Keratinocyte (primary cell): ENCODE measurements around the gene PARD3. TPM values are rescaled to one million over a fixed set of nuclear protein-coding genes. Genes with fewer than 3 reads are reported as not detected.

Experiments used
- DNase-seq: peaks from one replicate; pipeline ENCODE4 v3.0.0-alpha.2; 2011; ENCODE audit warnings: low read depth, missing footprints, low spot score
- FAIRE-seq: peaks from 2 replicates; lab custom pipeline; 2011; peaks lifted over from hg19 to GRCh38; lab: Jason Lieb, UNC
- H2AFZ ChIP-seq: 2 replicates; pipeline ENCODE4 v1.6.0; 2012; ENCODE audit warnings: low read length, control low read depth, inconsistent platforms; ENCODE audit not compliant: control insufficient read depth
- H3K27ac ChIP-seq: 2 replicates; pipeline ENCODE4 v1.5.1; 2011; ENCODE audit warnings: low read length; ENCODE audit not compliant: control insufficient read depth, insufficient read depth
- H3K27me3 ChIP-seq: 3 replicates; pipeline ENCODE4 v1.6.0; 2011; ENCODE audit warnings: low read length; ENCODE audit not compliant: control insufficient read depth, insufficient read depth; ENCODE audit errors: extremely low read depth
- H3K36me3 ChIP-seq, 2 experiments: 2 replicates in 1 of 2; 3 replicates in 1 of 2; pipeline ENCODE4 v1.5.1; 2011; ENCODE audit warnings: low read length in 2 of 2, mild to moderate bottlenecking in 1 of 2; ENCODE audit not compliant: control insufficient read depth in 2 of 2, insufficient read depth in 2 of 2; ENCODE audit errors: extremely low read depth in 1 of 2
- H3K4me1 ChIP-seq: 3 replicates; pipeline ENCODE4 v1.5.1; 2011; ENCODE audit warnings: low read length; ENCODE audit not compliant: control insufficient read depth, insufficient read depth; ENCODE audit errors: extremely low read depth
- H3K4me2 ChIP-seq: 3 replicates; pipeline ENCODE4 v1.6.0; 2011; ENCODE audit warnings: low read depth, low read length; ENCODE audit not compliant: control insufficient read depth, insufficient read depth; ENCODE audit errors: extremely low read depth
- H3K4me3 ChIP-seq, 3 experiments: fragments of 200-600 bp in 1 of 3; sonication (generic) in 1 of 3; 2 replicates in 2 of 3; 3 replicates in 1 of 3; pipeline ENCODE4 v1.5.1; 2011 to 2016; ENCODE audit warnings: low read length in 3 of 3, mild to moderate bottlenecking in 3 of 3, control low read depth in 2 of 3, inconsistent platforms in 1 of 3, low read depth in 1 of 3, mixed read lengths in 1 of 3, mixed run types in 1 of 3, moderate library complexity in 1 of 3; ENCODE audit not compliant: control insufficient read depth in 2 of 3, insufficient read depth in 2 of 3; ENCODE audit errors: extremely low read depth in 1 of 3
- H3K79me2 ChIP-seq: 2 replicates; pipeline ENCODE4 v1.6.0; 2012; ENCODE audit warnings: low read length; ENCODE audit not compliant: control insufficient read depth, insufficient read depth
- H3K9ac ChIP-seq: 3 replicates; pipeline ENCODE4 v1.6.0; 2011; ENCODE audit warnings: low read length; ENCODE audit not compliant: control insufficient read depth, insufficient read depth; ENCODE audit errors: extremely low read depth
- H3K9me1 ChIP-seq: 3 replicates; pipeline ENCODE4 v1.6.0; 2011; ENCODE audit warnings: low read length; ENCODE audit not compliant: control insufficient read depth, insufficient read depth; ENCODE audit errors: extremely low read depth
- H3K9me3 ChIP-seq: 2 replicates; pipeline ENCODE4 v1.5.1; 2012; ENCODE audit warnings: low read depth, low read length; ENCODE audit not compliant: control insufficient read depth
- H4K20me1 ChIP-seq: 3 replicates; pipeline ENCODE4 v1.6.0; 2011; ENCODE audit warnings: low read length; ENCODE audit not compliant: control insufficient read depth, insufficient read depth; ENCODE audit errors: extremely low read depth
- CTCF ChIP-seq, 3 experiments: IDR thresholded peaks in 1 of 3; conservative IDR thresholded peaks in 1 of 3; optimal IDR thresholded peaks in 1 of 3; 2 replicates in 2 of 3; 3 replicates in 1 of 3; pipeline versions ENCODE3 to v1.5.1; 2011; ENCODE audit warnings: low read length in 3 of 3, mild to moderate bottlenecking in 3 of 3, moderate library complexity in 2 of 3, control low read depth in 1 of 3, inconsistent platforms in 1 of 3; ENCODE audit not compliant: insufficient read depth in 2 of 3; ENCODE audit errors: extremely low read depth in 1 of 3
- EZH2 ChIP-seq: IDR thresholded peaks from one replicate; pipeline ENCODE4 v1.6.1; 2012; ENCODE audit warnings: inconsistent platforms, mild to moderate bottlenecking, low read length, moderate library complexity
- dilution Hi-C: fragments of 300-500 bp; cut with MboI; formaldehyde crosslinking; loops from one replicate; pipeline ENCODE4 v1.7.0; 2020; ENCODE audit warnings: low sequenced_read_pairs; ENCODE audit not compliant: extremely low pct_ligation_motif_present
- polyA plus RNA-seq, 5 experiments: library from polyadenylated mRNA; depleted of rRNA in 3 of 5; stranded (reverse) in 3 of 5; stranded (forward) in 1 of 5; unstranded in 1 of 5; fragments of >200 nt; gene quantifications; 1 replicate in 1 of 5; 2 replicates in 3 of 5; 3 replicates in 1 of 5; pipeline versions ENCODE4 v1.2.1 to v1.2.3, GENCODE V29; 2011 to 2012; ENCODE audit warnings: missing spikeins in 2 of 5, low read depth in 1 of 5, low replicate concordance in 1 of 5

The PARD3 gene
- polyA plus RNA-seq, 1 donor (not counting 4 experiments of a cell fraction or from before 2014, with no cell fraction given): 46.4 TPM

DNA sequence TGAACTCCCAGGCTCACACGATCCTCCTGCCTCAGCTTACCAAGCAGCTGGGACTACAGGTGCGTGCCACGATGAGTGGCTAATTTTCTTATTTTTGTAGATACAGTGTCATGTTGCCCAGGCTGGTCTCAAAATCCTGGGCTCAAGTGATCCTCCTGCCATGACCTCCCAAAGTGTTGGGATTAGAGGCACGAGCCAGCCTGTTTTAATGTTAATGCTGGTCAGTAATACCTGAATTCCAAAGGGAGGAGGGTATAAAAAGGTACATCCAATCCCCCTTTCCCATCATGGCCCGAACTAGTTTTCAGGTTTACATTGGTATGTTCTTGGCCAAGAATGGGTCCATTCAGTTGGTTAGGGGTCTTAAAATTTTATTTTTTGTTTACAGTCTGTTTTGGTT is 329.1 kb downstream of the PARD3 start:
- DNase-seq: no peak
- Histone ChIP-seq H3K79me2 (peaks cover 9% of the 10 kb centered on the region), H3K36me3 (no peaks in the 10 kb centered on the region), H3K27me3 (no peaks in the 10 kb centered on the region), H3K9me1 (peaks cover 2% of the 10 kb centered on the region), H4K20me1 (no peaks in the 10 kb centered on the region), H3K4me2 (no peak overlapping the region), H3K27ac (no peak overlapping the region), H3K9ac (no peak overlapping the region), H3K9me3 (no peaks in the 10 kb centered on the region), H3K4me3 (no peak overlapping the region), H2AFZ (no peak overlapping the region), H3K4me1 (peaks cover 16% of the 10 kb centered on the region)
- dilution Hi-C loops: no loop called here
- FAIRE-seq: no peak
- TF ChIP-seq CTCF (optimal IDR thresholded peaks at IDR 0.05 in 1 of 3, IDR thresholded peaks at IDR 0.05 in 1 of 3, conservative IDR thresholded peaks at IDR 0.05 in 1 of 3; ENCODE audit: extremely low read depth in 1 of 3, insufficient read depth in 2 of 3, low read length in 3 of 3) (no peak), EZH2 (no peak)

DNA sequence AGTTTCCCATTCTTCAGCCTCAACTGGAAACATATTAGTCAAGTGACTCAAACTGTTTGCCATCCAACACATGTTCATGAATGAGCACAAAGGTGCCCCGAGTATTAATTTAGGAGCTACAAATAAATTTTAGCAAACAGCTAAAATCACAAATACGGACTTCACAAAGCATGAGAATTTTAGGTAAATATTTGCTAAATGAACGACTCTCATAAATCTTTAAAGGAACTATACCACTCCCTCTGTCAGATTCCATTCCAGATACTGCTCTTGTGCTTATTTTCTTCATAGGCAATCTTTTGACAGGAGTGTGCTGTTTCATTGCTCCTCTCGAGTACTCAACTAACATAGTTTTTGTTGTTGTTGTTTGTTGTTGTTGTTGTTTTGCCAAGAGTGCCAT is 330.9 kb downstream of the PARD3 start:
- no peak overlapping the region for H3K27ac ChIP-seq
- H3K9ac ChIP-seq: no peak overlapping the region
- no peak for DNase-seq
- peaks cover 6% of the 10 kb centered on the region for H3K79me2 ChIP-seq
- TF ChIP-seq CTCF (optimal IDR thresholded peaks at IDR 0.05 in 1 of 3, IDR thresholded peaks at IDR 0.05 in 1 of 3, conservative IDR thresholded peaks at IDR 0.05 in 1 of 3; ENCODE audit: extremely low read depth in 1 of 3, insufficient read depth in 2 of 3, low read length in 3 of 3) (no peak), EZH2 (no peak)
- no peaks in the 10 kb centered on the region for H3K36me3 ChIP-seq
- no peak overlapping the region for H3K4me2 ChIP-seq
- no peak overlapping the region for H3K4me3 ChIP-seq
- no peaks in the 10 kb centered on the region for H3K9me3 ChIP-seq
- H3K4me1 ChIP-seq: no peaks in the 10 kb centered on the region
- FAIRE-seq: no peak
- dilution Hi-C loops: no loop called here
- H3K27me3 ChIP-seq: no peaks in the 10 kb centered on the region
- H3K9me1 ChIP-seq: peaks cover 2% of the 10 kb centered on the region
- no peaks in the 10 kb centered on the region for H4K20me1 ChIP-seq
- H2AFZ ChIP-seq: no peak overlapping the region
